ENCODE measurements around the gene LRTM2.

Gene LRTM2

DNA sequence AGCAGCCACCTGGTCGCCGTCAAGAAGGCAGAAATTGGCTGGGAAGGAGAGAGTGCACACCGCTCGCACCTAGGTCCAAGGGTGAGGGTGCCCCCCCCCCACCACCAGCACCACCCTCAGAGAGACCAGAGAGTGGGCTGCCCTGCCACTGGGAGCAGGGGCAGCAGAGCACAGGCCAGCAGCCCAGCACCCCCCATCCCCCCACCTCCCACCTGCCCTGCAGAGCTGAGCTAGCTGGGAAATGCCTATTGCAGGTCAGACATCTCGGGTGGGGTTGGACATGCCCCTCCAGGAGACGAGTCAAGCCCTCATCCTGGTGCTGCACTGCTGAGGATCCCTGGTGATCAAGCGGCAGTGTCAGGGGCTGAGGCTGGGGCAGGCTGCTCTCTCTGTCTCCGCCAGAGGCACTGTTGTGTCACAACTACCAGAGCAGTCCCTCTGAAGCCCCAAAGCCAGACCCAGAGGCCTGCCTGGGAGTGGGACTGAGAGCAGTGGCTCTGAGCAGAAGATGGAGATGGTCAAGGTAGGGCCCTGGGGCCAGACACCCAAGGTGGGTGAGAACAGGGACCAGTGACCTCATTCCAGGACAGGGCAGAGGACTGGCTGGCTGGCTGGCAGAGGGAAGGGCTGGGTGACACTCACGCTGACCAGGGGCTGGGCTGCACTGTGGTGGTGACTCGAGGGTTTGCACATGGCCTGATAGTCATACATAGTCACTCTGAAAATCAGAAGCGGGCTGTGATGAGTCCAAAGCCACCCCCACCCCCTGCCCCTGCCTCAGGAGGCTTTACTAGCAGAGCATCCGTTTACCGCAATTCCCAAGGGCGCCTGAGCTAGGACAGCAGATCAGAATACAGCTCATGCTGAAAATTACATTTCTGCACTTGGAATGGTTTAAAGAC, 19.7 kb upstream of the LRTM2 start:
- TF ChIP-seq Cebpa-rat (IDR thresholded peaks at IDR 0.05): no peak
- H3K27ac ChIP-seq: peak overlapping the region; percentile 27 to 100 (median 97); a peak in 21 of 22 replicates
- peak overlapping the region; percentile 28 to 60 (median 52); a peak in 18 of 20 replicates for H3K4me3 ChIP-seq
- no peaks in the 10 kb centered on the region for H3K27me3 ChIP-seq
- peak overlapping the region; percentile 95 to 99 (median 97) for H3K4me2 ChIP-seq
- no peaks in the 10 kb centered on the region for H3K9me3 ChIP-seq (replicated peaks in 1 of 11)
- peak overlapping the region; percentile 51 to 94 (median 81) for H3K9ac ChIP-seq
- peaks cover 0 to 2% (median 0%) of the 10 kb centered on the region in 11 experiments; a peak in 2 of 22 replicates for H4K20me1 ChIP-seq
- peaks cover 83 to 100% (median 98%) of the 10 kb centered on the region in 10 experiments for H3K4me1 ChIP-seq
- H3K36me3 ChIP-seq: peaks cover 0 to 57% (median 27%) of the 10 kb centered on the region in 11 experiments; a peak in 16 of 22 replicates

DNA sequence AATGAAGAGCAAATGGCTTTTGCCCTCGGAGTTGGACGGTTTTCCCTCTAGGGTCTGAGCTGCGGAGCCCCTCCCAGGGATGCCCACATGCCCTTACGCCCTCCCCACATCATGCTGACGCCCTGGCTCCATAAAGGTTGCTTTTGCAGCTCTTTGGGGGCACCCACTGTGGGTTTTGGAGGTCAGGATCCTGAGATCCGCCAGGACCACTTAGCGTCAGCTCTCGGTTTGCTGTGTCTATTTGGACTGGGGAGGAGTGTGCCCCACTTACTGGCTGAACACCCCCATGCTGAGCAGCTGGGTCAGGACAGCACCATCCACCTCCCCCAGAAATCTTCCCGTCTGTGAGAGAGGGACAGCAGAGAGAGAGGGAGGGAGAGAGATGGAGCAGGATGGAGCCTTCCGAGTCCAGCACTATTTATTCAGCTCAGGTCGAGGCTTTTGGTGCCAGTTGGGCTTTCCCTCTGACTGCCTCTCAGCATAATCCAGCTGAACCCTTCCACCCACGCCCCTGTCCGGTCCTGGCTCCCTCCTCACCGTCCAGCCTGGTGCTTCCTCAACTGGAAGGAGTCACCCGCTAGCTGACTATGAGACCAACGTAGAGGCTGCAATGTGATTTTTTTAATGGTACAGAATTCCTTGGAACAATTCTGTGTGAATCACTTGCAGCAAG, 18.9 kb upstream of the LRTM2 start:
- peaks cover 88 to 100% (median 100%) of the 10 kb centered on the region in 10 experiments for H3K4me1 ChIP-seq
- peak overlapping the region; percentile 51 to 94 (median 81); a peak in 21 of 22 replicates for H3K9ac ChIP-seq
- peak overlapping the region; percentile 28 to 60 (median 52); a peak in 19 of 20 replicates for H3K4me3 ChIP-seq
- H3K27me3 ChIP-seq: no peaks in the 10 kb centered on the region
- peak overlapping the region; percentile 27 to 100 (median 97); a peak in 21 of 22 replicates for H3K27ac ChIP-seq
- no peak for TF ChIP-seq Cebpa-rat (IDR thresholded peaks at IDR 0.05)
- peaks cover 0 to 64% (median 27%) of the 10 kb centered on the region in 11 experiments; a peak in 16 of 22 replicates for H3K36me3 ChIP-seq
- H3K4me2 ChIP-seq: peak overlapping the region; percentile 95 to 99 (median 97)
- no peaks in the 10 kb centered on the region; a peak in 2 of 22 replicates for H4K20me1 ChIP-seq
- no peaks in the 10 kb centered on the region for H3K9me3 ChIP-seq (replicated peaks in 1 of 11)

DNA sequence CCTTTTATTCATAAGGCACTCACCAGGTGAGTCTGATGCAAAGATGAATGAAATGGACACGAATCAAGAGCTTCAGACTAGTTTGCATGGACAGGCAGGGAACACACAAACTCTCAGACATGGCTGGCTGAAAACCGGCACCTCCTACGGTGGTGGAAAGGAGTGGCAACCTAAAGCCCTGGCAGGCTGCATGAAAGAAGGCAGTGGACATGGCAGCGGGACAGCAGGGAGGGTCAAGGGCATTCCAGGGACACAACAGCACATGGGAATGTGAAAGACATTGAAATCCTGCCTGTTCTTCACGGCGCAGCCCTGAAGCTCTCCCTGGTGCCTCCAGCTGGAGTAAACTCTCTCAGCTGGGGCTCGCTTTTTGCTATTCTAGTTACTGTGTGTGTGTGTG, 16.6 kb upstream of the LRTM2 start:
- Histone ChIP-seq H3K9ac (0 out of 22 replicates have a peak overlapping the region, but pooled peaks of 1 of the 11 experiments have one; percentile 37), H3K27ac (peak overlapping the region in 9 of 11 experiments; percentile 93 to 100 (median 97); a peak in 16 of 22 replicates), H3K4me3 (no peak overlapping the region), H3K36me3 (peaks cover 0 to 62% (median 20%) of the 10 kb centered on the region in 11 experiments; a peak in 16 of 22 replicates), H3K4me2 (peak overlapping the region; percentile 19 to 99 (median 97); a peak in 21 of 22 replicates), H4K20me1 (no peaks in the 10 kb centered on the region; a peak in 2 of 22 replicates), H3K4me1 (peaks cover 96 to 100% (median 100%) of the 10 kb centered on the region in 10 experiments), H3K27me3 (no peaks in the 10 kb centered on the region), H3K9me3 (replicated peaks in 1 of 11) (no peaks in the 10 kb centered on the region)
- no peak for TF ChIP-seq Cebpa-rat (IDR thresholded peaks at IDR 0.05)

DNA sequence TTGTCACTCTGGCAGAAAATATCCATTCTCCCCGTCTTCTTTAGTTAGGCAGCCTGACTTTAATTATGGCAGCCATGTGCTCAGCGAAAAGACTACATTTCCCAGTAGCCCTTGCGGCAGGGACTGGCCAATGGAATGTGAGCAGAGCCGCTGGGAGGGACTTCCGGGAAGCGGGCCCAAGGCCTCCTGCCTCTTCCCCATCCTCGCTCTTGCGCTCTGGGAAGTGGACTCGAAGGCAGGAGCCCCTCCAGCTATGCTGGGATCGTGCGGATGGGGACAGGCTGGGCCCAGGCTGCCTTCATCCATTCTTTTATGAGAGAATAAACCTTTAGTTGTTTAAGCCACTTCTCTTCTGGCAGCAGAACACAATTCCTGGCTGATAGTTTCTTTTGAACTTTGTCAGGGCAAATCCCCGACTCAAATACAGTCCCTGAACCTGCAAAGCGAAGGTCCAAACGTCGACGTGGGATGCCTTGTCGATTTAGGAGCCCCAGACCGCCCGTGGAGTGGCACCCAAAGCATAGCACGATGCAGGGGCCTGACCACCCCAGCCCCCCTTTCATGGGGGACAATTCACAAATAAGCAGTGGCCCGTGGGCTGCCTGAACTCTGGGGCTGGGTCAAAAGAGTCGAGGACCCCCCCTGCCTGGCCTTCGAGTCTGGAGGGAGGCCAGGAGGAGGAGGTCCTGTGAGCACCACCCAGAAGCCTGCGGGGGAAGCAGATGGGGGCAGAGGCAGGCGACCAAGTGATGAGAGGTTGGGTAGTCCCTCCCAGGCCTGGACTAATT, 15.6 kb upstream of the LRTM2 start:
- no peaks in the 10 kb centered on the region; a peak in 2 of 22 replicates for H4K20me1 ChIP-seq
- peaks cover 0 to 52% (median 10%) of the 10 kb centered on the region in 11 experiments; a peak in 12 of 22 replicates for H3K36me3 ChIP-seq
- no peaks in the 10 kb centered on the region for H3K9me3 ChIP-seq (replicated peaks in 1 of 11)
- peaks cover 98 to 100% (median 100%) of the 10 kb centered on the region in 10 experiments for H3K4me1 ChIP-seq
- no peak overlapping the region; a peak in 2 of 20 replicates for H3K4me3 ChIP-seq
- H3K9ac ChIP-seq: peak overlapping the region; percentile 29 to 97 (median 92); a peak in 18 of 22 replicates
- peak overlapping the region; percentile 87 to 99 (median 97) for H3K4me2 ChIP-seq
- no peak for TF ChIP-seq Cebpa-rat (IDR thresholded peaks at IDR 0.05)
- H3K27me3 ChIP-seq: no peaks in the 10 kb centered on the region
- H3K27ac ChIP-seq: peak overlapping the region; percentile 64 to 100 (median 97)

DNA sequence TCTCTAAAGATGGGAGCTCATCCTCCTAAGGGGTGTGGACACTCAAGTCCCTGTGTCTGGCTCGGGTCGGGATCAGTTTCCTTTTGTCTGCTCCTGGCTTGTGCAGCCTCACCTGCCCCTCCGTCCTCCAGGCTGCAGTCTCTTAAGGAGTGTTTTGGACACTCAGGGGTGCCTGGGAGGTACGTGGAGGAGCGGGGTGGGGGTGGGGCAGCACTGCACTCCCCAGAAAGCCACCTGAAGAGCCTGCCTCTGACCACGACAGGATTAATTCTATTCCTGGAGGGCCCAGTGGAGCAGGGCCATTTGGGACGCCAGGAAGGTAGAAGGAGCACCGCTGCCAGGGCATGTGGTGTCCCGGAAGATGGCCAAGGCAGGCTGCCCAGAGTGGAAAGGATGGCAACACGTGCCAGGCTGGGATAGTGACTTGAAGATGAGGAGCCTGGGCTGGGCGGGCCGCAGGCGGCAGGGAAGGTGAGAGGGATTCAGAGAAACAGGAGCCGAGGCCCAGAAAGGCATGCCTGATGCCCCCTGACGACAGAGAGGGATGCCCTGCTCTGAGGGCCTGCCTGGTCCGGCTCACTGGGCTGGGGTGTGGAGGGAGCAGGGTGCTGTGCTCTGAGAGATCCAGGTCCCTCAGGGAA, 14.8 kb upstream of the LRTM2 start:
- Histone ChIP-seq H4K20me1 (no peaks in the 10 kb centered on the region), H3K4me2 (peak overlapping the region; percentile 77 to 99 (median 97)), H3K27me3 (no peaks in the 10 kb centered on the region), H3K27ac (peak overlapping the region; percentile 64 to 100 (median 97)), H3K9ac (peak overlapping the region; percentile 46 to 97 (median 92); a peak in 20 of 22 replicates), H3K36me3 (peaks cover 0 to 46% (median 9%) of the 10 kb centered on the region in 11 experiments; a peak in 10 of 22 replicates), H3K4me1 (peaks cover 98 to 100% (median 100%) of the 10 kb centered on the region in 10 experiments), H3K4me3 (peak overlapping the region in 2 of 10 experiments; percentile 72 to 79; a peak in 3 of 20 replicates), H3K9me3 (replicated peaks in 1 of 11) (no peaks in the 10 kb centered on the region)
- TF ChIP-seq Cebpa-rat (IDR thresholded peaks at IDR 0.05): no peak

DNA sequence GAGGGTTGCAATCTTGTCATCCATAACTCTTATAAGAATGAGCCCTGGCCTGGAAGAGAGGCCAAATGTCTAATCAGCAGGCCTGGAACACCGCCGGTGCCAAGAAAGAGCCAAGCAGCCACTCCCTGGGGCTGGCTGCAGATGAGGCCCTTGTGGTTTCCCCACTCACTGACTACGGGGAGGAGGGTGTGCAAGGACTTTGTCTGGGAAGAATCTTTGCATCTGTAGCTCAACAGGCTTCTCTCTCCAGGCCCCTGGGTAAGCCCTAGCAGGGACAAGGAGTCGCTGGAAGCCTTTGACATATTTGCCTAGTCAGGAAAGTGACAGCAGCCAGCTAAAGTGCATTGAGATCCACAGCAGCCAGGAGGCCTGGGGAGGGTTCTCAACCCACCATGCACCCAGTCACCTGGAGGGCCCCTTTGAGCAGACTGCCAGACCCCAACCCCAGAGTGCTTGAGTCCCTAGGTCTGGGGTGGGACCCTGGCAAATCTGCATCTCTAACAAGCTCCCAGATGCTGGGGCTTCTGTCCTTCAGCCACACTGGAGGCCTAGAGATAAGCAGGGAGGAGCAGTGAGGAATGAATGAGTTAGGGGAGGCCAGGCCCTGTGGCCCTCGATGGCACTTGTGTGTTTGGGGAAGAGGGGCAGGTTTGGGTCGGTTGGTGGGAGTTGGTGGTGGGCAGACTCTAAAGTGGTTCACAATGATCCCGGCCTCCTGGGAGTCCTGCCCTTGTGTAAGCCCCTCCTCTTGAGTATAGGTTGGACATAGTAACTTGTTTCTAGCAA, 13.9 kb upstream of the LRTM2 start:
- Histone ChIP-seq H4K20me1 (no peaks in the 10 kb centered on the region), H3K27me3 (no peaks in the 10 kb centered on the region), H3K9me3 (replicated peaks in 1 of 11) (no peaks in the 10 kb centered on the region), H3K4me3 (peak overlapping the region in 6 of 10 experiments; percentile 3 to 79 (median 71); a peak in 9 of 20 replicates), H3K4me1 (peaks cover 98 to 100% (median 100%) of the 10 kb centered on the region in 10 experiments), H3K36me3 (peaks cover 0 to 46% (median 9%) of the 10 kb centered on the region in 11 experiments; a peak in 10 of 22 replicates), H3K4me2 (peak overlapping the region; percentile 77 to 99 (median 97)), H3K9ac (peak overlapping the region; percentile 46 to 97 (median 92); a peak in 20 of 22 replicates), H3K27ac (peak overlapping the region; percentile 64 to 100 (median 97); a peak in 21 of 22 replicates)
- no peak for TF ChIP-seq Cebpa-rat (IDR thresholded peaks at IDR 0.05)

Data from BLaER1 treated with 17β-estradiol and CSF1 and Interleukin-3, amounts not matched to agents 10 nM and 100 nM (cell line).